HG03378 (cell line): ENCODE data around the gene NKX2-3.

Experiments
- ATAC-seq: cut with Tn5 transposase; IDR thresholded peaks from one replicate; pipeline ENCODE4 v1.9.1; 2021; ENCODE audit warnings: mild to moderate bottlenecking, moderate library complexity; ENCODE audit not compliant: unreplicated experiment

Gene NKX2-3

GRCh38 chr10:99525897-99526296 is 6.8 kb upstream of the NKX2-3 start:
- ATAC-seq, result no peak

GRCh38 chr10:99526861-99527504 is 5.8 kb upstream of the NKX2-3 start:
- no peak for ATAC-seq

- ATAC-seq, result no peak
Measured at GRCh38 chr10:99527526-99528493, 4.9 kb upstream of the NKX2-3 start.

GRCh38 chr10:99528494-99529441 is 4.0 kb upstream of the NKX2-3 start:
- ATAC-seq, result no peak

- no peak for ATAC-seq
Measured at GRCh38 chr10:99529591-99530107, 3.1 kb upstream of the NKX2-3 start.

GRCh38 chr10:99530108-99531025 is 2.4 kb upstream of the NKX2-3 start:
- no peak for ATAC-seq

GRCh38 chr10:99531026-99531695 is 1.6 kb upstream of the NKX2-3 start:
- no peak for ATAC-seq

GRCh38 chr10:99531696-99532593 is 797 bp upstream of the NKX2-3 start:
- no peak for ATAC-seq

GRCh38 chr10:99533496-99534449 is 1.0 kb downstream of the NKX2-3 start:
- no peak for ATAC-seq

GRCh38 chr10:99534450-99534938 is 1.8 kb downstream of the NKX2-3 start:
- no peak for ATAC-seq

GRCh38 chr10:99534939-99535763 is 2.4 kb downstream of the NKX2-3 start:
- no peak for ATAC-seq

GRCh38 chr10:99535764-99536337 is 3.1 kb downstream of the NKX2-3 start:
- ATAC-seq, result no peak

GRCh38 chr10:99536338-99537085 is 3.8 kb downstream of the NKX2-3 start:
- ATAC-seq, result no peak

GRCh38 chr10:99537086-99537988 is 4.6 kb downstream of the NKX2-3 start:
- ATAC-seq, result no peak
